ENCODE measurements around the gene KRT6A.

Gene KRT6A

DNA sequence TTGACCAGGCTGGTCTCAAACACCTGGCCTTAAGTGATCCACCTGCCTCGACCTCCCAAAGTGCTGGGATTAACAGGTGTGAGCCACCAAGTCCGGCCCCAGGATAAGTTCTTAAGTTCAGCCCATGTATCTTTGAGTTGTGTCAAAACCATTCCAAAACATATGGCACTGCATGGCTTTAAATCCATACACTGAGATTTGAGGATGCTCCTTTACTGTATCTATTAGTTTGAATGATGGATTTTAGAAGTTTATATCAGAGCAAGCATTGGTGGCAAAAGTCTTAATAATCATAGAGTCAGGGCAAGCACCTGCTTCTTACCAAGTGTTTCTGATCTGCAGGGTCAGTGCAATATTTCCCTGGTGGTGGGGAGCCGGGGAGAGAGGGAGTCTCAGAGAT, 47.2 kb downstream of the KRT6A start:
- TF ChIP-seq, protein P1, sequence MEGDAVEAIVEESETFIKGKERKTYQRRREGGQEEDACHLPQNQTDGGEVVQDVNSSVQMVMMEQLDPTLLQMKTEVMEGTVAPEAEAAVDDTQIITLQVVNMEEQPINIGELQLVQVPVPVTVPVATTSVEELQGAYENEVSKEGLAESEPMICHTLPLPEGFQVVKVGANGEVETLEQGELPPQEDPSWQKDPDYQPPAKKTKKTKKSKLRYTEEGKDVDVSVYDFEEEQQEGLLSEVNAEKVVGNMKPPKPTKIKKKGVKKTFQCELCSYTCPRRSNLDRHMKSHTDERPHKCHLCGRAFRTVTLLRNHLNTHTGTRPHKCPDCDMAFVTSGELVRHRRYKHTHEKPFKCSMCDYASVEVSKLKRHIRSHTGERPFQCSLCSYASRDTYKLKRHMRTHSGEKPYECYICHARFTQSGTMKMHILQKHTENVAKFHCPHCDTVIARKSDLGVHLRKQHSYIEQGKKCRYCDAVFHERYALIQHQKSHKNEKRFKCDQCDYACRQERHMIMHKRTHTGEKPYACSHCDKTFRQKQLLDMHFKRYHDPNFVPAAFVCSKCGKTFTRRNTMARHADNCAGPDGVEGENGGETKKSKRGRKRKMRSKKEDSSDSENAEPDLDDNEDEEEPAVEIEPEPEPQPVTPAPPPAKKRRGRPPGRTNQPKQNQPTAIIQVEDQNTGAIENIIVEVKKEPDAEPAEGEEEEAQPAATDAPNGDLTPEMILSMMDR (conservative IDR thresholded peaks at IDR 0.05; ENCODE audit: low read length) = no peak
- no peak for TF ChIP-seq EZH2phosphoT487 (IDR thresholded peaks at IDR 0.05; ENCODE audit: borderline replicate concordance)
- H3F3A ChIP-seq (ENCODE audit: low read depth) = no peaks in the 10 kb centered on the region
- H3K36me3 ChIP-seq (ENCODE audit: insufficient read depth, low read length) = no peaks in the 10 kb centered on the region
- H3K79me2 ChIP-seq (ENCODE audit: insufficient read depth, low read length) = no peaks in the 10 kb centered on the region
- no peaks in the 10 kb centered on the region for H3K9me2 ChIP-seq (replicated peaks; ENCODE audit: low read depth, low read length)
- no peaks in the 10 kb centered on the region for H3K9me3 ChIP-seq (ENCODE audit: insufficient read depth, low read depth, low read length)
- H3K9ac ChIP-seq (ENCODE audit: low read depth, low read length, poor library complexity, severe bottlenecking) = no peak overlapping the region
- no peak overlapping the region for H3K4me3 ChIP-seq (ENCODE audit: low read length, poor library complexity, severe bottlenecking)
- no peaks in the 10 kb centered on the region for H3K4me1 ChIP-seq (ENCODE audit: insufficient read depth, low read length, poor library complexity, severe bottlenecking)
- H3K4me2 ChIP-seq (ENCODE audit: low read depth, low read length, poor library complexity, severe bottlenecking) = no peak overlapping the region
- H3K27me3 ChIP-seq (ENCODE audit: insufficient read depth, low read length, poor library complexity, severe bottlenecking) = no peaks in the 10 kb centered on the region
- H4K20me1 ChIP-seq (ENCODE audit: insufficient read depth, low read length, poor library complexity, severe bottlenecking) = no peaks in the 10 kb centered on the region
- no peak overlapping the region for H2AFZ ChIP-seq (ENCODE audit: low read length)

DNA sequence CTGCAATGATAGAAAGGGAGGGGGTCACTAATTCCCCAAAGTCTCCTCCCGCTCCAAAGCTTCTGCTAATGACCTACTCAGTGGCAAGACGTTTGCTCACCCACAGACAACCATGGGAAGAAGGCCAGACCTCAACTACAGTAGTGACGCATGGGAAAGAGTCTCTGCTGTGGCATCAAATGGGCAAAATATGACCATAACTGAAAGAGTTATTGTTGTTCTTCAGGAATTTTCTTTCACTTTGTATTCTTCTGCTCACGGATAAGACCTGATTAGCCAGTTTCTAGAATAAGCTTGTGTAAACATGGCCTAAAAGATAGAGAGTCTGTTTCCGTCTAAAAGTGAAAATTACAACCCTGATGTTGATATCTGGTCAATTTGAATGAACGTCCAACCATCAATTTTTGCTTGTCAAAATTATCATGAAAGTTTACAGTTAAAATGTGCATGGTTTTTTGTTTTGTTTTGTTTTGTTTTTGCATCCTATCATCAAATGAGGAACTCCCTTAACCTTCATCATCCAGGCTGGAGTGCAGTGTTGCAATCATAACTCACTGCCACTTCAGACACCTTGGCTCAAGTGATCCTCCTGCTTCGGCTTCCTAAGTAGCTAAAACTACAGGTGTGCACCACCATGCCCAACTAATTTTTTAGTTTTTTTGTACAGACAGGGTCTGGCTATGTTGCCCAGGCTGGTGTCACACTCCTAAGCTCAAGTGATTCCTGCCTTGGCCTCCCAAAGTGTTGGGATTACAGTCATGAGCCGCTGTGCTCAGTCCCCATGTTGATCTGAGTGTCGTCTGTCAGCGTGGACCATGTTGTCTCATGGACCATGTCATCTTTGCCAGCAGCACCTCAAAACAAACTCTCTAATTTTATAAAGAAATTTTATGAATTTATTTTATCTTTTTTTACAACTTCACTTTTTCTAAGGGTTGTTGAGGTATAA, 48.1 kb downstream of the KRT6A start:
- H2AFZ ChIP-seq (ENCODE audit: low read length) = no peak overlapping the region
- no peak overlapping the region for H3K4me3 ChIP-seq (ENCODE audit: low read length, poor library complexity, severe bottlenecking)
- H3K9ac ChIP-seq (ENCODE audit: low read depth, low read length, poor library complexity, severe bottlenecking) = no peak overlapping the region
- H3K36me3 ChIP-seq (ENCODE audit: insufficient read depth, low read length) = no peaks in the 10 kb centered on the region
- H3K4me1 ChIP-seq (ENCODE audit: insufficient read depth, low read length, poor library complexity, severe bottlenecking) = no peaks in the 10 kb centered on the region
- H3K79me2 ChIP-seq (ENCODE audit: insufficient read depth, low read length) = no peaks in the 10 kb centered on the region
- H3K9me2 ChIP-seq (replicated peaks; ENCODE audit: low read depth, low read length) = no peaks in the 10 kb centered on the region
- H3K4me2 ChIP-seq (ENCODE audit: low read depth, low read length, poor library complexity, severe bottlenecking) = no peak overlapping the region
- no peak for TF ChIP-seq EZH2phosphoT487 (IDR thresholded peaks at IDR 0.05; ENCODE audit: borderline replicate concordance)
- TF ChIP-seq, protein P1 (conservative IDR thresholded peaks at IDR 0.05; ENCODE audit: low read length) = no peak
- H4K20me1 ChIP-seq (ENCODE audit: insufficient read depth, low read length, poor library complexity, severe bottlenecking) = no peaks in the 10 kb centered on the region
- H3K27me3 ChIP-seq (ENCODE audit: insufficient read depth, low read length, poor library complexity, severe bottlenecking) = no peaks in the 10 kb centered on the region
- no peaks in the 10 kb centered on the region for H3K9me3 ChIP-seq (ENCODE audit: insufficient read depth, low read depth, low read length)
- no peaks in the 10 kb centered on the region for H3F3A ChIP-seq (ENCODE audit: low read depth)

DNA sequence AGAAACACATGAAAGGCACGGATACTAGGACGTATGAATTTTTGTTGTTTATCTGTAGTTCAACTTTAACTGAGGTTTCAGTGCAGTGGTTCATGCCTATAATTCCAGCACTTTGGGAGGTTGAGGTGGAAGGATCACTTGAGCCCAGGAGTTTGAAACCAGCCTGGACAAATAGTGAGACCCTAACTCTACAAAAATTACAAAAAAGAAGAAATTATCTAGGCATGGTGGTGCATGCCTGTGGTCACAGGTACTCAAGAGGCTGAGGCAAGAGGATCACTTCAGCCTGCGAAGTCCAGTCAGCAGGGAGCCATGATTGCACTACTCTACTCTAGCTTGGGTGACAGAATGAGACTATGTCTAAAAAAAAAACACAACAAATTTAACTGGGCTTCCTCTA, 49.1 kb downstream of the KRT6A start:
- H3K27me3 ChIP-seq (ENCODE audit: insufficient read depth, low read length, poor library complexity, severe bottlenecking) = no peaks in the 10 kb centered on the region
- H2AFZ ChIP-seq (ENCODE audit: low read length) = no peak overlapping the region
- H3K79me2 ChIP-seq (ENCODE audit: insufficient read depth, low read length) = no peaks in the 10 kb centered on the region
- H4K20me1 ChIP-seq (ENCODE audit: insufficient read depth, low read length, poor library complexity, severe bottlenecking) = no peaks in the 10 kb centered on the region
- no peaks in the 10 kb centered on the region for H3K4me1 ChIP-seq (ENCODE audit: insufficient read depth, low read length, poor library complexity, severe bottlenecking)
- H3K9me3 ChIP-seq (ENCODE audit: insufficient read depth, low read depth, low read length) = no peaks in the 10 kb centered on the region
- no peak overlapping the region for H3K9ac ChIP-seq (ENCODE audit: low read depth, low read length, poor library complexity, severe bottlenecking)
- H3K4me2 ChIP-seq (ENCODE audit: low read depth, low read length, poor library complexity, severe bottlenecking) = no peak overlapping the region
- no peaks in the 10 kb centered on the region for H3K36me3 ChIP-seq (ENCODE audit: insufficient read depth, low read length)
- H3K4me3 ChIP-seq (ENCODE audit: low read length, poor library complexity, severe bottlenecking) = no peak overlapping the region
- no peak for TF ChIP-seq EZH2phosphoT487 (IDR thresholded peaks at IDR 0.05; ENCODE audit: borderline replicate concordance)
- TF ChIP-seq, protein P1 (conservative IDR thresholded peaks at IDR 0.05; ENCODE audit: low read length) = no peak
- no peaks in the 10 kb centered on the region for H3K9me2 ChIP-seq (replicated peaks; ENCODE audit: low read depth, low read length)
- H3F3A ChIP-seq (ENCODE audit: low read depth) = no peaks in the 10 kb centered on the region
